GM23338 (cell line): ENCODE data around the gene NUDCD2.

ENCODE experiments used
- CREB1 ChIP-seq: fragments of 250-450 bp; sonication (Bioruptor Pico); IDR thresholded peaks from 2 replicates; pipeline ENCODE4 v1.5.0; 2020; ENCODE audit warnings: low read depth, mild to moderate bottlenecking, moderate library complexity
- CTCF ChIP-seq, 2 experiments: fragments of 200-600 bp in 1 of 2; sonication (generic) in 1 of 2; conservative IDR thresholded peaks; 2 replicates each; pipeline versions ENCODE4 v1.5.1 to v1.6.1; 2016 to 2017; ENCODE audit warnings: antibody characterized with exemption in 2 of 2, low read depth in 2 of 2, mild to moderate bottlenecking in 2 of 2, moderate library complexity in 1 of 2
- ETS1 ChIP-seq: IDR thresholded peaks from 2 replicates; pipeline ENCODE4 v1.6.1; 2016; ENCODE audit warnings: antibody characterized with exemption
- EZH2 ChIP-seq: fragments of 200-600 bp; sonication (generic); IDR thresholded peaks from one replicate; pipeline ENCODE4 v1.8.0; 2017; ENCODE audit warnings: antibody characterized with exemption, mild to moderate bottlenecking, low read depth; ENCODE audit not compliant: unreplicated experiment
- JUNB ChIP-seq: IDR thresholded peaks from one replicate; pipeline ENCODE4 v1.6.1; 2016; ENCODE audit warnings: antibody characterized with exemption; ENCODE audit not compliant: unreplicated experiment
- NANOG ChIP-seq: IDR thresholded peaks from 2 replicates; pipeline ENCODE4 v1.6.1; 2016; ENCODE audit warnings: antibody characterized with exemption, borderline replicate concordance
- POLR2AphosphoS5 ChIP-seq: IDR thresholded peaks from 2 replicates; pipeline ENCODE4 v1.6.1; 2016; ENCODE audit warnings: antibody characterized with exemption, low read depth
- REST ChIP-seq: IDR thresholded peaks from one replicate; pipeline ENCODE4 v1.6.1; 2018; ENCODE audit warnings: antibody characterized with exemption; ENCODE audit not compliant: unreplicated experiment
- ZNF114 ChIP-seq: fragments of 250-450 bp; sonication (Bioruptor Pico); IDR thresholded peaks from 2 replicates; pipeline ENCODE4 v1.5.0; 2020; ENCODE audit warnings: mild to moderate bottlenecking, moderate library complexity
- ZNF331 ChIP-seq: fragments of 250-450 bp; sonication (Bioruptor Pico); IDR thresholded peaks from 2 replicates; pipeline ENCODE4 v1.5.0; 2020; ENCODE audit warnings: low read depth, mild to moderate bottlenecking, moderate library complexity

- TF ChIP-seq POLR2AphosphoS5 (no peak), CREB1 (CRISPR knock-in tag) (no peak), CTCF (conservative IDR thresholded peaks at IDR 0.05; ENCODE audit: low read depth in 2 of 2) (no peak), EZH2 (no peak), ZNF114 (CRISPR knock-in tag) (no peak), ZNF331 (CRISPR knock-in tag) (no peak), REST (no peak), JUNB (no peak), ETS1 (no peak), NANOG (no peak)
Measured at GRCh38 chr5:163444526-163444925, 15.4 kb downstream of the NUDCD2 start.
